ENCODE results near the gene WDR20.

GRCh38 chr14:102229739-102230092 lies 90.0 kb downstream of the WDR20 start:
- no peak for TF ChIP-seq CTCF (conservative IDR thresholded peaks at IDR 0.05; ENCODE audit: low read length)
- no peak for TF ChIP-seq EZH2phosphoT487 (IDR thresholded peaks at IDR 0.05; ENCODE audit: borderline replicate concordance, low read depth, low read length)
